ENCODE measurements around the gene PPP3R1.

The PPP3R1 gene

GRCh38 chr2:68230241-68231060 is 21.9 kb downstream of the PPP3R1 start:
- no peak for FAIRE-seq

- FAIRE-seq, result no peak
These were observed 25.5 kb downstream of the PPP3R1 start for GRCh38 chr2:68226794-68227193.

GRCh38 chr2:68225119-68225632 is 27.2 kb downstream of the PPP3R1 start:
- FAIRE-seq, result peak; percentile 84

GRCh38 chr2:68223419-68223818 is 28.9 kb downstream of the PPP3R1 start:
- FAIRE-seq, result peak; percentile 16

GRCh38 chr2:68222287-68222686 is 30.0 kb downstream of the PPP3R1 start:
- FAIRE-seq, result no peak

GRCh38 chr2:68218343-68218901 is 33.9 kb downstream of the PPP3R1 start:
- FAIRE-seq, result peak; percentile 59

- peak; percentile 62 for FAIRE-seq
These were observed 34.6 kb downstream of the PPP3R1 start for GRCh38 chr2:68217729-68218128.

- peak; percentile 83 for FAIRE-seq
These were observed 35.6 kb downstream of the PPP3R1 start for GRCh38 chr2:68216454-68217310.

- FAIRE-seq, result no peak
These were observed 38.0 kb downstream of the PPP3R1 start for GRCh38 chr2:68214381-68214780.

- FAIRE-seq, result no peak
These were observed 45.5 kb downstream of the PPP3R1 start for GRCh38 chr2:68206793-68207192.

GRCh38 chr2:68203587-68203986 is 48.7 kb downstream of the PPP3R1 start:
- no peak for FAIRE-seq

GRCh38 chr2:68200157-68200787 is 52.1 kb downstream of the PPP3R1 start:
- no peak for FAIRE-seq

GRCh38 chr2:68196120-68196716 is 56.1 kb downstream of the PPP3R1 start:
- FAIRE-seq, result no peak

- FAIRE-seq, result no peak
These were observed 57.2 kb downstream of the PPP3R1 start for GRCh38 chr2:68195096-68195495.

GRCh38 chr2:68193787-68194372 is 58.5 kb downstream of the PPP3R1 start:
- no peak for FAIRE-seq

- no peak for FAIRE-seq
These were observed 59.2 kb downstream of the PPP3R1 start for GRCh38 chr2:68193144-68193543.

- FAIRE-seq, result no peak
These were observed 61.2 kb downstream of the PPP3R1 start for GRCh38 chr2:68190991-68191731.

- no peak for FAIRE-seq
These were observed 62.1 kb downstream of the PPP3R1 start for GRCh38 chr2:68189991-68190784.

GRCh38 chr2:68188831-68189230 is 63.5 kb downstream of the PPP3R1 start:
- no peak for FAIRE-seq

GRCh38 chr2:68187329-68187728 is 65.0 kb downstream of the PPP3R1 start:
- FAIRE-seq, result no peak
